ENCODE results near the gene PINK1.

GRCh38 chr1:20698195-20698910 lies 65.1 kb downstream of the PINK1 start:
- TF ChIP-seq CTCF (conservative IDR thresholded peaks at IDR 0.05; ENCODE audit: low read depth, low read length) (no peak), EZH2 (IDR thresholded peaks at IDR 0.05; ENCODE audit: low read length, unreplicated experiment) (no peak)
